ENCODE results near the gene DKK2. TPM values are rescaled to one million over a fixed set of nuclear protein-coding genes. Genes with fewer than 3 reads are reported as not detected.

Gene DKK2
- total and polyA plus RNA-seq, 10 of the 15 experiments (the other 5 are each of a cell fraction or from before 2014, with no cell fraction given): not detected

GRCh38 chr4:106929248-106929647 lies 106.9 kb downstream of the DKK2 start (continued):
- no peak for TF ChIP-seq SKIL (IDR thresholded peaks at IDR 0.05; ENCODE audit: low read depth, poor library complexity, severe bottlenecking)
- no peak for TF ChIP-seq CTCF (IDR thresholded peaks at IDR 0.05 in 2 of 3, conservative IDR thresholded peaks at IDR 0.05 in 1 of 3; ENCODE audit: control insufficient read depth in 2 of 3, extremely low read depth in 1 of 3, insufficient read depth in 1 of 3, low read depth in 3 of 3, low read length in 3 of 3)
- TF ChIP-seq USF1 (IDR thresholded peaks at IDR 0.05; ENCODE audit: borderline replicate concordance, extremely low read length, insufficient read depth, low read depth, low read length): no peak

- ATAC-seq (no peak), FAIRE-seq (no peak), DNase-seq (ENCODE audit: low read depth, low spot score) (no peak)
- ChIA-PET POLR2A (no interaction called here), CTCF (no interaction called here), SMC1A (ENCODE audit: uncharacterized antibody, unreplicated experiment) (interaction anchor here (0.9 kb wide), 1 partner anchor 304 kb away, joined by 3 read pairs; no protein-coding TSS in a partner anchor), RAD21 (ENCODE audit: unreplicated experiment) (no interaction called here)
- no peaks in the 10 kb centered on the region for H3K27me3 ChIP-seq (replicated peaks in 1 of 2; ENCODE audit: control insufficient read depth in 2 of 2, insufficient read depth in 2 of 2, low read length in 1 of 2)
- no peak overlapping the region for H3K27ac ChIP-seq (ENCODE audit: control insufficient read depth, insufficient read depth)
- no TSS peak for BruUV-seq (replicated peaks)
- H3K79me2 ChIP-seq (ENCODE audit: control insufficient read depth, insufficient read depth, low read length): no peaks in the 10 kb centered on the region
- H3K4me1 ChIP-seq (ENCODE audit: control insufficient read depth, insufficient read depth, low read length): no peaks in the 10 kb centered on the region
- H3K4me2 ChIP-seq (ENCODE audit: control insufficient read depth, insufficient read depth): no peak overlapping the region
- no peak overlapping the region for H2AFZ ChIP-seq (ENCODE audit: control insufficient read depth, low read depth, low read length)
- in situ Hi-C loops (cut with MboI): no loop called here
- no peaks in the 10 kb centered on the region for H3K9me3 ChIP-seq (replicated peaks; ENCODE audit: control insufficient read depth, insufficient read depth, low read length)
- 45% methylated on average over 3 of the region's 3 CpGs for WGBS (ENCODE audit: insufficient coverage, insufficient replicate concordance, low lambda C conversion rate, missing lambda C conversion rate)
- H4K20me1 ChIP-seq (ENCODE audit: control insufficient read depth, insufficient read depth): no peaks in the 10 kb centered on the region
- intact Hi-C loops (cut with micrococcal nuclease; ENCODE audit: unreplicated experiment): no loop called here
- H3K4me3 ChIP-seq: no peak overlapping the region
- H3K9ac ChIP-seq (ENCODE audit: control insufficient read depth, insufficient read depth, low read length): no peak overlapping the region
- no peaks in the 10 kb centered on the region for H3K36me3 ChIP-seq (ENCODE audit: control insufficient read depth in 2 of 2, insufficient read depth in 2 of 2, low read length in 1 of 2)
- TF ChIP-seq ZBTB40 (IDR thresholded peaks at IDR 0.05; ENCODE audit: borderline replicate concordance) (no peak), E2F4 (IDR thresholded peaks at IDR 0.05; ENCODE audit: low read depth, low read length) (no peak)
Measured at GRCh38 chr4:106914223-106914622, 121.9 kb downstream of the DKK2 start.

Data from GM12878 (cell line).